HEK293T (cell line): ENCODE measurements around the gene WNK4.

Experiments used
- BHLHE40 ChIP-seq: fragments of 450-650 bp; IDR thresholded peaks from 2 replicates; pipeline ENCODE4 v1.6.1; 2016; ENCODE audit warnings: mild to moderate bottlenecking, moderate library complexity, borderline replicate concordance
- ELF4 ChIP-seq: fragments of 450-650 bp; IDR thresholded peaks from 2 replicates; pipeline ENCODE4 v1.6.1; 2017; ENCODE audit warnings: antibody characterized with exemption
- FOXK2 ChIP-seq: fragments of 450-650 bp; IDR thresholded peaks from 2 replicates; pipeline ENCODE4 v1.6.1; 2016; ENCODE audit warnings: mild to moderate bottlenecking
- FOXM1 ChIP-seq: fragments of 450-650 bp; IDR thresholded peaks from 2 replicates; pipeline ENCODE4 v1.6.1; 2017; ENCODE audit warnings: mild to moderate bottlenecking, borderline replicate concordance
- L3MBTL2 ChIP-seq: fragments of 450-650 bp; conservative IDR thresholded peaks from 2 replicates; pipeline ENCODE4 v1.6.1; 2016; ENCODE audit warnings: mild to moderate bottlenecking
- NFRKB ChIP-seq: fragments of 450-650 bp; IDR thresholded peaks from 2 replicates; pipeline ENCODE4 v1.6.1; 2016; ENCODE audit warnings: mild to moderate bottlenecking, moderate library complexity
- PKNOX1 ChIP-seq: fragments of 450-650 bp; IDR thresholded peaks from 2 replicates; pipeline ENCODE4 v1.6.1; 2016

GRCh38 chr17:42798011-42798382 is 17.6 kb downstream of the WNK4 start:
- TF ChIP-seq FOXM1, result no peak
- TF ChIP-seq L3MBTL2, result no peak
- TF ChIP-seq PKNOX1, result no peak
- TF ChIP-seq NFRKB, result no peak
- TF ChIP-seq ELF4, result no peak
- TF ChIP-seq FOXK2, result no peak
- TF ChIP-seq BHLHE40, result no peak
